Measurements from ENCODE around the gene MYH14.
"Not testable (repeated sequence)": the region's sequence is repeated elsewhere in the genome, so short reads cannot be mapped to it uniquely, and the experiment has no call there.

Gene MYH14

GRCh38 chr19:50319156-50319555, 115.7 kb downstream of the MYH14 start:
- DNase-seq (ENCODE audit: low read depth in 3 of 3) = no peak

- no peak for DNase-seq (ENCODE audit: low read depth in 3 of 3)
Observed at GRCh38 chr19:50320051-50320450, 116.6 kb downstream of the MYH14 start.

- no peak for DNase-seq (ENCODE audit: low read depth in 3 of 3)
Observed at GRCh38 chr19:50320596-50320995, 117.2 kb downstream of the MYH14 start.

GRCh38 chr19:50321831-50322230, 118.4 kb downstream of the MYH14 start:
- no peak for DNase-seq (ENCODE audit: low read depth in 3 of 3)

GRCh38 chr19:50322234-50322633, 118.8 kb downstream of the MYH14 start:
- DNase-seq (ENCODE audit: low read depth in 3 of 3) = no peak

- DNase-seq (ENCODE audit: low read depth in 3 of 3) = no peak
Observed at GRCh38 chr19:50322931-50323781, 119.7 kb downstream of the MYH14 start.

- no peak for DNase-seq (ENCODE audit: low read depth in 3 of 3)
Observed at GRCh38 chr19:50323782-50324133, 120.3 kb downstream of the MYH14 start.

- no peak for DNase-seq (ENCODE audit: low read depth in 3 of 3)
Observed at GRCh38 chr19:50324331-50324730, 120.9 kb downstream of the MYH14 start.

- DNase-seq (ENCODE audit: low read depth in 3 of 3) = peak; percentile 41 to 71 (median 54)
Observed at GRCh38 chr19:50325310-50326100, 122.1 kb downstream of the MYH14 start.

- no peak for DNase-seq (ENCODE audit: low read depth in 3 of 3)
Observed at GRCh38 chr19:50326101-50326664, 122.8 kb downstream of the MYH14 start.

- DNase-seq (ENCODE audit: low read depth in 3 of 3) = no peak
Observed at GRCh38 chr19:50327013-50327412, 123.6 kb downstream of the MYH14 start.

GRCh38 chr19:50327461-50328223, 124.2 kb downstream of the MYH14 start:
- DNase-seq (ENCODE audit: low read depth in 3 of 3) = no peak

GRCh38 chr19:50328224-50328872, 124.9 kb downstream of the MYH14 start:
- DNase-seq (ENCODE audit: low read depth in 3 of 3) = peak in 1 of 3 experiments; percentile 10

GRCh38 chr19:50328873-50329145, 125.4 kb downstream of the MYH14 start:
- DNase-seq (ENCODE audit: low read depth in 3 of 3) = no peak

GRCh38 chr19:50329146-50329925, 125.9 kb downstream of the MYH14 start, which contains the start of gene KCNC3:
Gene KCNC3 (minus strand): TSS chr19:50329377. CDS start chr19:50329082, 295 bp downstream.
- DNase-seq (ENCODE audit: low read depth in 3 of 3) = peak; percentile 88 to 95 (median 94)

- DNase-seq (ENCODE audit: low read depth in 3 of 3) = not testable (repeated sequence)
Observed at GRCh38 chr19:50329926-50330294, 126.5 kb downstream of the MYH14 start.

- DNase-seq (ENCODE audit: low read depth in 3 of 3) = peak; percentile 51 to 70 (median 63)
Observed at GRCh38 chr19:50330365-50331078, 127.1 kb downstream of the MYH14 start.

- DNase-seq (ENCODE audit: low read depth in 3 of 3) = no peak
Observed at GRCh38 chr19:50331221-50331993, 128.0 kb downstream of the MYH14 start.

- DNase-seq (ENCODE audit: low read depth in 3 of 3) = no peak
Observed at GRCh38 chr19:50331994-50332243, 128.5 kb downstream of the MYH14 start.
